PFSK-1 (cell line): ENCODE results near the gene STUM.

ENCODE experiments used
- POLR2AphosphoS5 ChIP-seq: IDR thresholded peaks from 2 replicates; pipeline ENCODE4 v1.6.1; 2012; ENCODE audit warnings: low read depth, mild to moderate bottlenecking, control low read depth, low read length, moderate library complexity
- TF ChIP-seq, protein P1 (sequence below), 2 experiments: IDR thresholded peaks; 2 replicates each; pipeline versions ENCODE4 v1.6.1 to v1.8.0; 2011 to 2012; ENCODE audit warnings: low read depth in 2 of 2, low read length in 2 of 2, control low read depth in 1 of 2, inconsistent platforms in 1 of 2, mild to moderate bottlenecking in 1 of 2, moderate library complexity in 1 of 2; ENCODE audit not compliant: insufficient read depth in 1 of 2

DNA sequence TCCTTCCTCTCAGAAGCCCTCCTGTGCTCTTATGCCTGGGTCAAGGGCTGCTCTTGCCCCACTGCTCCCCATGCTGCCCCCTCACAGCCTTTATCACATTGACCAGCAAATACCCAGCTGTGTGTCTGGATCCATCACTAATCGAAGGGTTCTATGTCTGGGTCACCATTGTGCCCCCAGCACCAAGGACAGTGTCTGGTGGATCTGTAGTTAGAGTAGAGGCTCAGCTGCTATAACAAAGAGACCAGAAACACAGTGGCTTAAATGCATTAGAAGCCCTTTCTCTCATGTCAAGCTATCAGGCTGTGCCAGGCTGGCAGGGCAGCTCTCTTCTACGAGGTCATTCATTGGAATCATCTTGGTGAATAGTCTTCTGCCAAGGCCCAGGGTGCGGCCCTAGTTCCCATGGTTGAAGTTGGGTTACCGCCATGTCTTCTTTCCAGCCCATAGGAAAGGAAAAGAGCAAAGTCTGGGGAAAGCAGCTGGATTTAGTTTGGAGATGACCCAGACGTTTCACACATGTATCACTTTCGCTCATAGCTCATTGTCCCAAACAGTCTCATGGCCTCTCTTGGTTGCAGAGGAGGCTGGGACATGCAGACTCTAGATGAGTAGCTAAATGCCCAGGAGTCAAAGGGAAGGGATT lies 32.2 kb downstream of the STUM start:
- no peak for TF ChIP-seq POLR2AphosphoS5
- TF ChIP-seq, protein P1, sequence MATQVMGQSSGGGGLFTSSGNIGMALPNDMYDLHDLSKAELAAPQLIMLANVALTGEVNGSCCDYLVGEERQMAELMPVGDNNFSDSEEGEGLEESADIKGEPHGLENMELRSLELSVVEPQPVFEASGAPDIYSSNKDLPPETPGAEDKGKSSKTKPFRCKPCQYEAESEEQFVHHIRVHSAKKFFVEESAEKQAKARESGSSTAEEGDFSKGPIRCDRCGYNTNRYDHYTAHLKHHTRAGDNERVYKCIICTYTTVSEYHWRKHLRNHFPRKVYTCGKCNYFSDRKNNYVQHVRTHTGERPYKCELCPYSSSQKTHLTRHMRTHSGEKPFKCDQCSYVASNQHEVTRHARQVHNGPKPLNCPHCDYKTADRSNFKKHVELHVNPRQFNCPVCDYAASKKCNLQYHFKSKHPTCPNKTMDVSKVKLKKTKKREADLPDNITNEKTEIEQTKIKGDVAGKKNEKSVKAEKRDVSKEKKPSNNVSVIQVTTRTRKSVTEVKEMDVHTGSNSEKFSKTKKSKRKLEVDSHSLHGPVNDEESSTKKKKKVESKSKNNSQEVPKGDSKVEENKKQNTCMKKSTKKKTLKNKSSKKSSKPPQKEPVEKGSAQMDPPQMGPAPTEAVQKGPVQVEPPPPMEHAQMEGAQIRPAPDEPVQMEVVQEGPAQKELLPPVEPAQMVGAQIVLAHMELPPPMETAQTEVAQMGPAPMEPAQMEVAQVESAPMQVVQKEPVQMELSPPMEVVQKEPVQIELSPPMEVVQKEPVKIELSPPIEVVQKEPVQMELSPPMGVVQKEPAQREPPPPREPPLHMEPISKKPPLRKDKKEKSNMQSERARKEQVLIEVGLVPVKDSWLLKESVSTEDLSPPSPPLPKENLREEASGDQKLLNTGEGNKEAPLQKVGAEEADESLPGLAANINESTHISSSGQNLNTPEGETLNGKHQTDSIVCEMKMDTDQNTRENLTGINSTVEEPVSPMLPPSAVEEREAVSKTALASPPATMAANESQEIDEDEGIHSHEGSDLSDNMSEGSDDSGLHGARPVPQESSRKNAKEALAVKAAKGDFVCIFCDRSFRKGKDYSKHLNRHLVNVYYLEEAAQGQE (IDR thresholded peaks at IDR 0.05; ENCODE audit: insufficient read depth in 1 of 2, low read depth in 2 of 2, low read length in 2 of 2) = peak in 1 of 2 experiments; percentile 84; a peak in 2 of 4 replicates
